Activated CD4-positive, CD25-positive, alpha-beta regulatory T cell treated with anti-CD3 and anti-CD28 coated beads, Interleukin-2, amount 50 U/mL, for 16 hours (primary cell): ENCODE measurements around the gene ADRM1.

Experiments used
- DNase-seq: peaks from one replicate; pipeline ENCODE4 v3.0.0-alpha.2; 2020; ENCODE audit warnings: low read depth, low spot score

The ADRM1 gene

DNA sequence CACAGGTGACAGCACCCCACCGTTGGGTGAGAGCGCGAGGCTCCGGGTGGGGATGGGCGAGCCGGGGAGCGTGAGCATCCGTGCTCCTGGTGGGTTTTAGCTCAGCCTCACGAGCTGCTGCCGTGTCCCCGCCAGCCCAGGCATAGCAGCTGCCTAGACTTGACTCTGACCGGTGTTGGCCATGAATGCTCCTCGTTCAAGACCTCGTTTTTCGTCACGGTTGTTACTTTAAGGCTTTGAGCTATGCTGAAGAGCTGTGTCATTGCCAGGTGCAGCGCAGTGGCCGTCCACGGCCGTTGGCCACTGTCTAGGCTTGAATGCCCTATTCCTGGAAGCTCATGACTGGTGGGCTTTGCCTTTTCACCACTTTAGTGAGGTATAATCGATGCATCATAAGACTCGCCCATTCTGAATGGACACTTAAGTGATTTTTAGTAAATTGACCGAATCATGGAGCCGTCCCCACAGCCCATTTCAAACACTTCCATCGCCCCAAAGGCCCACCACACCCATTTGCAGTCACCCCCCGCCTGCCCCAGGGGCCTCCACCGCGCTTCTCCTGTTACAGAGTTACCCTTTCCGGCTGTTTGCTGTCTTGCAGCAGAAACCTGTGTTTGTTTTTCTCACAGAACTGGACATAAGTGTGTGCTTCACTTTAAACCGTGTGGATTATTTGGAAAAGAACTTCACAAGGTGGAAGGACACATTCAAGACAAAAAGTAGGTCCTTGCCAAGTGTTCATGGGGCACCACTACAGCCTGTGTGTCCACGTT is 21.4 kb upstream of the ADRM1 start:
- no peak for DNase-seq

DNA sequence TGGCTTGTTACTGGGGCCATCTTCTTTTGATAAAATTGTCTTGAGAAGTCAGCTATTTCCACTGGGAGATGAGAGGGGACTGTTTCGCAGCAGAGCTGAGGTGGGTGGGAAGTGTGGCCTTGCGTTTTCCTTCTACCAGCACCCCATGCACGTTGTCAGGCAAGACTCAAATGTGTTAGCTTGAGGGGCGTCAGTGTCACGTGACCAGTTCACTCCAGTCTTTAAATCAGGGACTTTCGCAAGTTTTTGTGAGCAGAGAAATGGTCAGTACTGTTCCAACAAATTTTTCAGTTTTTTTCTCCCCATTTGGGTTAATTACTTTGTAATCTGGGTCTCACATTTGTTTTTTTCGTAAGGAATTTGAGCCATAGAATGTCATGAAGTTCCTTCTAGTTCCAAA is 20.7 kb upstream of the ADRM1 start:
- DNase-seq: no peak

DNA sequence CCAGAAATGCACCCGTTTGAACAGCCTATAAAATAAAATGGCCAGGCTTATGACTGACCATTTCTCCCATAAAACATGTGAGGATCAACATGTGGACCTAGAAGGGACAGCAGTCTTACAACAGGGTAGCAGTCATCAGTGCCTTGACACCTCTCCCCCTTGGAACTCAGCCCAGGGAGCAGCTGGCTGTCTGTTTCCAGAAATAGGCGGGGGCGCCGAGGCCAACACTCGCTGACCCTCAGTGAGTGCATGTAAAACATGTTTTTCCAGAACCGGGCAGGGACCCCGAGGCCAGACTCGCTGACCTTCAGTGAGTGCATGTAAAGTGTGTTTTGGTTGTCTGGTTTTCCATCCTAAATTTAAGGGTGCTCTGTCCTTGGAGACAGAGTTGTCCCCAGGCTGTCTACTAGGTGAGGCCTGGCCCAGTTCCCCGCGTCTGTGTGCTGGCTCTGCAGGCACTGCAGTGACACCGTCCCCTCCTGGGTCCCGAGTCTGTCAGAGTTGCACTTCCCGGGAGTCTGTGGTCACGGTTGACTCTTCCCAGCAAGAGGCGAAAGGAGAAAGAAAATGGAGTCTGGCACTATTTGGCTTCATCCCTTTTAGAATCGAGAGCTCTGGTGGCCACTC is 19.8 kb upstream of the ADRM1 start:
- no peak for DNase-seq

DNA sequence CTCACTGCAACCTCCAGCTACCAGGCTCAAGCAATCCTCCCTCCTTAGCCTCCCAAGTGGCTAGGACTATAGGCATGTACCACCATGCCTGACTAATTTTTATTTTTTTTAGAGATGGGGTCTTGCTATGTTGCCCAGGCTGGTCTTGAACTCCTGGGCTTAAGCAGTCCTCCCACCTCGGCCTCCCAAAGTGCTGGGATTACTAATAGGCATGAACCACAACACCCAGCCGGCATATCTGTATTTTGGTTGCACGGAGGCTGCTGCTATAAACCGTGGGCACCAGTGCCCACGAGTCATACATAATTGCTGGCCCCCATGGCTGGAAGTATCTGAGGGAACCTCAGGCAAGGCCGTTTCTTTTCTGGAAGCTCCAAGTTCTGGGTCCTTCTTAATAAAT is 18.3 kb upstream of the ADRM1 start:
- DNase-seq: no peak

DNA sequence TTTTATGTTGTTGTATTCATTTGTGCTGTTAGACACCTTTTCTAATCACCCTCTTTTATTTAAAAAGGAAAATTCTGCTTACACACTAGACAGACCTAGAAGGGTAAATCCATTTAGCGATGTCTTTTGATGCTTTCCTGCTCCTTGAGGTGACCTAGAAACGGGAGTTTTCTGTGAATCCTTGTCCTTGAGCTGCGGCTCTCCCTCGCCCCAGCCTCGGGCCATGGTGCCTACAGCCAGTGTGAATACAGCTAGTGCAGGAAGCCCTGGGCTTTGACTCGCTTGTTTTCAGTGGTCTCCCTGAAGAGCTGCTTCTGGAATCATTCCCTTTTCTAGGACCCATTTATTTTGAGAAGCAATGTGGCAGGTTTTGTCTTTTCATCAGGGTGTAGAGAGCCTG is 17.6 kb upstream of the ADRM1 start:
- DNase-seq: no peak

DNA sequence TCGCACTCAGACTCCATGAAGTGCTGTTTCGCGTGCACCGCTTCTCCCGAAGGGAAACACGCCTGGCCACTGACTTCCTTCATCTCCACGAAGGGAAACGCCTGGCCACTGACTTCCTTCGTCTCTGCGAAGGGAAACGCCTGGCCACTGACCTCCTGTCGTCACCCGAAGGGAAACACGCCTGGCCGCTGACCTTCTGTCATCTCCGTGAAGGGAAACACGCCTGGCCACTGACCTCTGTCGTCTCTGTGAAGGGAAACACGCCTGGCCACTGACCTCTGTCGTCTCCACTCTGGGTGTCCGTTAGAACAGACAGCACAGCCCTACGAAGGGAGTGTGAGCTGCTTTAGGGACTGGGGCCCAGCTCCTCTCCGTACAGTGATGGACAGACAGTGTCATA is 17.1 kb upstream of the ADRM1 start:
- no peak for DNase-seq

DNA sequence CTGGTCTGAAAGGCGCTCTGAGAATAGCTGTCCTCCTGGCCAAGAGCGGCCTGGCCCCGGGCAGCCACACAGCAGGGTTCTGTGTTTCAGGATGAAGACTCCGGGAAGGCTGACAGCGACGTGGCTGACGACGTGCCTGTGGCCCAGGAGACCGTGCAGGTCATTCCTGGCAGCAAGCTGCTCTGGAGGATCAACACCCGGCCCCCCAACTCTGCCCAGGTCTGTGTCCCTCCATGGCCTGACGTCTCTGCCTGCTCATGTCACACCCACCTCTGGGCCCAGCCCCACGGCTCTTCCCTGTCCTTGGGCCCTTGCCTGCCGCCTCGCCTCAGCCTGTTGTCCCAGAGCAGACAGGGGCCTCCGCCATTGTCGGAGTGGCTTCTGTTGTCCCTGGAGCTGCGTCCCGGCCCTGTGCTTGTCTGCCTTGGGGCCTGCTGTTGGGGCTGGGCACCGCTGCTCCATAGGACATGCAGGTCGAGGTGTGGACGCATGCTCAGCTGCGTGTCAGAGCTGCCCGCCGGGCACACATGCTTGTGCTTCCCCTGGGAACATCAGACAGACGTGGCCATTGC is 16.2 kb upstream of the ADRM1 start:
- no peak for DNase-seq

DNA sequence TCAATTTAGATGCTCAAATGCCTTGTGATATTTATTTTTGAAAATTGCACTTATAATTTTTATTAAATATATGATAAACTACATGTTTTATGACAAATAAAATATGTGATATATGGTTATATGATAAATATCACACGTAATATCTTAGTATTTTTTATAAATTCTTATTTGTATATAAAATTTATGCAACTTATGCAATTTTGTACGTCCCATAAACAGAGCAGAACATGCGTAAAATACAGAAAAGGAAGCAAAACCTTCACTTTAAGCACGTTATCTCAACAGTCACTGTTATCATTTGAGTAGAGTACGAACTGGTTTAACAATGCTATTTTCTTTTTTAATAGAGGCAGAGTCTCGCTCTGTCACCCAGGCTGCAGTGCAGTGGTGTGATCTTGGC is 15.7 kb upstream of the ADRM1 start:
- DNase-seq: no peak

DNA sequence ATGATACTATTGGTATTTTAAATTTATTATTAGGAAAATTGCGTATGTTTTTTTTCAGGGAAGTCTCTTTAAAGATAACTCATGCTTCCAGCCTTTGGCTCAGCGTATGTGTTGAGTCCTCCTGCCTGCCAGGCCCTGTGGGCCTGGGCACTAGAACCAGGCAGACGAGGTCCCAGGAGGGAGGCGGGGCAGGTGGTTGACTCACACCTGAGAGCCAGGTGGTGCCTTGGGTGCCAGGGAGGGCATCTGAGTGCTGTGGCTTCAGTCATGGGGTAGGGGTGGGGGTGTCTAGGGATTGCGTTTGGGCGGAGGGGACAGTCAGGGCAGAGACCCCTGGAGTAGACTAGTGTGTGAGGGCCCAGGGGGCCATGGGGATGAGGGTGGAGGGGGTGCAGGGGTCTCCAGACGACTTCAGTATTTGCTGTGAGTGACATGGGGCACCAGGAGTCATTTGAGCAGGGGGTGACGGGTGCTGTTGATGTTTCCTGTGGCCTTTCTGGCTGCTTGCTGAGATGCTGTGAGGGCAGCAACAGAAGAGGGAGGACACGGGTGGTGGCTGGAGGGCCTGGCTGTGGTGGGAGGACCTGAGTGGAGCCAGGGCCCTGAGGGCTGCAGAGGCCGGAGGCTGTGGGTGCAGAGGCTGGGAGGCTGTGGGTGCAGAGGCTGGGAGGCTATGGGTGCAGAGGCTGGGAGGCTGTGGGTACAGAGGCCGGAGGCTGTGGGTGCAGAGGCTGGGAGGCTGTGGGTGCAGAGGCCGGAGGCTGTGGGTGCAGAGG is 14.8 kb upstream of the ADRM1 start:
- DNase-seq: no peak

DNA sequence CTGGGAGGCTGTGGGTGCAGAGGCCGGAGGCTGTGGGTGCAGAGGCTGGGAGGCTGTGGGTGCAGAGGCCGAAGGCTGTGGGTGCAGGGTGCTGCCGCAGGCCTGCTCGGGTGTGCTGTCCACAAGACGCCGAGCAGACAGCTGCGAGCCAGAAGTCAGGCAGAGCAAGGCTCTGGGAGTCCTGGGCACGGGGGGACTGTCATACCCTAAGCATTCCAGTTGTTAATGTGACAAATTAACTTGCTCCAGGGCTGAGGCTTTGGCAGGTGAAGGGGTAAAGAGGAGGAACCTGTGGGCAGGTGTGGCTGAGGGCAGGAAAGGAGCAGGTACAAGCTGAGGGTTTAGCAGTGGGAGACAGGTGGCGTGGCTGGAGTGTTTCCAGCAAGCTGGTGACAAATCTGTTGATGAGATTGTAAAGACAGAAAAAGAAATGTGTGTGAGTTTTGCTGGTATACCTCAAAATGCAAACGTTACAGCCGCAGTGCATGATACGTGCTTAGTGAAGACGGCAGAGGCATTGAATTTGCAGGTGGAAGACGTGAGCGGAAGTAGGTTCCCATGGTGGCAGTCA is 14.2 kb upstream of the ADRM1 start:
- DNase-seq: no peak

DNA sequence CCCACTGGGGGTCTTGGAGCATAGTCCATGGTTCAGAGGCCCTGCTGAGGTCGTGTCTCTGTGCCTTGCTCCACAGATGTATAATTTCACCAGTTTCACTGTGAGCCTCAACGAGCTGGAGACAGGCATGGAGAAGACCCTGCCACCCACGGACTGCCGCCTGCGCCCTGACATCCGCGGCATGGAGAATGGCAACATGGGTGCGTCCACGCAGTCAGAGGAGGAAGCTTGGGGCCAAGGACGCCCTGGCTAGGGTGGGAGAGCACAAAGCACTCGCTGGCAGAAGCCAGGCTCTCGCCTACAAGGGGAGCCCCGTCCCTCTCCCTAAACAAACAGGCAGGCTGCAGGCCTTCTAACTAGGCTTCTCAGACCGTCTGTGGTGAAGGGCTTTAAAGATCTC is 13.7 kb upstream of the ADRM1 start:
- no peak for DNase-seq

DNA sequence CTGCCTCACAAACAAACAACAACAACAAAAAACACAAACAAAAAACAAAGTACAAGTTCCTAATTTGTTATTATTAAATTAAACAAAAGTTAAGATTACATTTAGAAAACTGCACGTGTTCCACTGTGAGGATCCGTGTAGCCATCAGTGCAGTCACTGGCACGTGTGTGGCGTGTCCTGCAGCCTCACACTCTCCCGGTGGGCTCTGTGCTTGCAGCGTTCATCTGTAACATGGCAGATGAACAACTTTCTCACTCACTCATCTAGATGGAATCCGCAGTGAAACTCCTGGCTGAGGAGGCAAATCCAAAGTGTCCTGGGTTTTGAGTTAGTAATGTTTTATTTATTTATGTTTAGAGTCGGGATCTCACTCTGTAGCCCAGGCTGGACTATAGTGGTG is 12.9 kb upstream of the ADRM1 start:
- no peak for DNase-seq

DNA sequence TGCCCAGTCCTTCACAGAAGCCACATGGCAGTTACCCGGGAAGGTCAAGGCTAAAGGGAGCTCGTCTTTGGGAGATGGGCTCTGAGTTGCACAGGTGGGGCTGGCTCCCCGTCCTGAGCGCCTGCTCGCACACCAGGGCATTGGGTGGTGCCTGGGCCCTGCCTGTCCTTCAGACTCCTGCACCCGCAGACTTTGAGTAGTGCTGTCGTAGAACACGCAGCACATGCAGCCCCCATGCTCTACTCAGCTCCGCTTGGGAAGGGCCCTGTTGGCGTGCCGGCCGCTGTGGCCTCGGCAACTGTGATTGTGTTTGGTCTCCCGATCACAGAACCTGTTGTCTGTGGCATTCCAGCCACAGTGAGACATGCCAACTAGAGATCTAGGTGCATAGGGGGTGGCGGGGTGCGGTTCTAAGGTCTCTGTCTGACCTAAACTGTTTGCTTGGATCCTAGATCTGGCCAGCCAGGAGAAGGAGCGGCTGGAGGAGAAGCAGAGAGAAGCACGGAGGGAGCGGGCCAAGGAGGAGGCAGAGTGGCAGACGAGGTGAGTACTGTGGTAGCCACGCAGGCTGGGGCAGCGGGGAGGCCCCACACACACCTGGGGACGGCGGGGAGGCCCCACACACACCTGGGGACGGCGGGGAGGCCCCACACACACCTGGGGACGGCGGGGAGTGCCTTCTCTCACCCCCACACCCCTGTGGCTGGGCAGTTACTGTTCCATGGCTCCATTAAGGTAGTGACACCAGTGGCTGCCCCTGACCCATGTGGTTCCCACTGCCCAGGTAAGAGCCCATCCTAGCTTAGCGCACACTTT is 11.3 kb upstream of the ADRM1 start:
- no peak for DNase-seq

DNA sequence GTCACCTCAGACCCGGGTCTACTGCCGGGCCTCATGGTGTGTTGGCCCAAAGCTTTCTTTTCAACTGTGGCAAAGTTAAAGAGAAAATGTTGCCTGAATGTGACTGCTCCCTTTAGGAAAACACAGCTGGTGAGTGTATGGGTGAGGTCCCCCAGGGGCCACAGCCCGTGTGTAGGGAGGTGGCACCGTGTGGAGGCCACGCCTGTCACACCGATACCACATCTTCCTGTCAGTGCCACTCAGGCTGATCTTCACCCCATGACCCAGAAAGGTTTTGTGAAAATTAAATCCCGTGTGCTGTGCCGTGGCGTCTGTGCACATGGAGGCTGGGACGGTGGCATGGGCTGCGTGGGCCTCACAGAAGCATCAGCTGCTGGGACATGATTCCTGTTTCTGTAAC is 10.7 kb upstream of the ADRM1 start:
- DNase-seq: no peak

DNA sequence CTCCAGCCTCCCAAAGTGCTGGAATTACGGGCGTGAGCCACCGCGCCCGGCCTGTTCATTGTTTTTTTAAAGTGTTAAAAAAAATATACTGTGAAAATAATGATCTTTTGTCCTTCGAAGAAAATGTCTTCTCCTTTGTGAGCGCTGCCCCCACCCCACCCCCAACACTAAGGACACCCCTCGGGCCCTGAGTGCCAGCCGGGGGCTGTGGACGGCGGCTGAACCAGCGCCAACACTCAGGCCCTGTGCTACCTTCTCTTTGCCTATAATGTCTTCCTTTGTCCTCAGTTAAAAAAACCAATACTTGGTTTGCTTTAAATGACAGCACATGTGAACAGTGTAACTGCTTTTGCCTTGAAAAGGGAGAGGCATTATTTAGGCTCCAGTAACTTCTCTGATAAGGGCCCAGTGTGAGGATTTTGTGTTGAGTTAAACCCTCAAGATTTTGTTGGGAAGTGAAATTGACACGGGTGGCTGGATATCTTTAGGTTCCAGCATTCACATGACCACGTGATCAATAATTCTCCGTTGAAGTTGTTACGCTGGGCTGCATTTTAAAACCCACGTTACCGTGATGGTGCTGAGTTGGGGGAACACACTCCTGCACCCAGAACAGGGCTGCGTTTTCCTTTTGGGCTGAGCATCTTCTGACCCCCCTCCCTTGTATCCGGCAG is 9.5 kb upstream of the ADRM1 start:
- DNase-seq: no peak

DNA sequence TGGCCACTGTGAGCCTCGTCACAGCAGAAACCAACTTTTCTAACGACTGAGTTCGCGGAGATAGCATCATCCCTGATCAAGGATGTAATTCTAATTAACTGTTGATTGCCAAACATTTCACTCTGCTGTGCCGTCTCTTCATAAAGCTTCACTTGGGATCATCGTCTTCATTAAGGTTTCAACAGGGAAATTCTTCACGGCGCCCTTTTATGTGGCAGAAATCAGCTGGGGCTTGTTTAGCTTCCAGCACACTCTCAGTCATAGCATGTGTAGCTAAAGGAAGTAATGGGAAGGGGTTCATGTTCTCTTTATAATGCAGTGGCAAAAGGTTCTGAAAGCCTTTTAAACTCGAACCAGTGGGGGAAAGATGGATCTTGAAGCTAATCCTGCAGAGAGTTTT is 8.9 kb upstream of the ADRM1 start:
- no peak for DNase-seq

DNA sequence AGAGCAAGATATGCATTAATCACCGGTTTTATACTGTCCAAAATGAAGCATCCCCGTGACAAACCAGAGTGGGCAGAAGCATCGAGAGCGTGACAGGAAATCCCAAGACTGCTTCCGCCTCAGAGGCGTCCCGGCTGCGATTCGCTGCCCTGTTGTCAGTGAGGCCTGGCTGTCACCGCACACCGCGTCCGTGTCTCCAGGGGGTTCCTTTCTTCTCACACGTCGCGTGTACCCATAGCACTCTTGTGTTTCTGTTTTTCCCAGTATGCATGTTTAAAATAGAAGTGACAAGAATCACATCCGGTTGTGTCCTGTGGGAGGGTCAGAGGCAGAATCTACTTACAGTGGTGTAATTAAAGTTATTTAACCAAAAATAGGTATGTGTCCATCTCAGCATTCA is 8.3 kb upstream of the ADRM1 start:
- no peak for DNase-seq

DNA sequence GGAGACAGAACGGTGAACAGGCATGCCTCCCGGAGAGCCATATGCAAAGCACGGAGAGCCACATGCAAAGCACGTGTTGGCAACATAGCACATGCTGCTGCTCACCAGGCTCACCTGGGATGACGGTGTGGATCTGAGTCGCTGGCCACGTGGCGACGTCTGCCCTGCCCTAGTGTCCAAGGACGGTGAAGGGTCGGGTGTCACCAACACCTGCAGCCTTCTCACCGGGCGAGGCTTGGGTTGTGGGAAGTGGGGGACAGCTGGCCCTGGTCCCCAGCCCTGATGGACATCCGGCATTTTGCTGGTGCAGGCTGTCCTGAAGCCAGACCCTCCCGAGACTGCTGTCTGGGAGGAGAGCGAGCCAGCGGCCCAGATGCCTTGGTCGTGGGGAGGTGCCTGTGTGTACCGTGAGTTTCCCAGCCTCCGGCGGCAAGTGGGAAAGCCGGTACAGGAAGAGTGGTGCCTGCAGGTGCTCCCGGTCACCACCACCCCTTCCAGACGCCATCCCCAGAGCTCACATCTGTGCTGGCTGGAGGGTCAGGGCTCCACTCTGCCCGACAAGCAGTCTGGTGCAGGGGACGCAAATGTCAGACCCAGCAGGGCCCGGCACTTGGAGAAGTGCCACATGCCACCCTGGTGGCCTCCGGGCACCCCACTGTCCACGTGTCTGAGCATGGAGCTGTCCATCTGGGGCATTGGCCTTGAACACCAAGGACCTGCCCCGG is 5.9 kb upstream of the ADRM1 start:
- DNase-seq: no peak

DNA sequence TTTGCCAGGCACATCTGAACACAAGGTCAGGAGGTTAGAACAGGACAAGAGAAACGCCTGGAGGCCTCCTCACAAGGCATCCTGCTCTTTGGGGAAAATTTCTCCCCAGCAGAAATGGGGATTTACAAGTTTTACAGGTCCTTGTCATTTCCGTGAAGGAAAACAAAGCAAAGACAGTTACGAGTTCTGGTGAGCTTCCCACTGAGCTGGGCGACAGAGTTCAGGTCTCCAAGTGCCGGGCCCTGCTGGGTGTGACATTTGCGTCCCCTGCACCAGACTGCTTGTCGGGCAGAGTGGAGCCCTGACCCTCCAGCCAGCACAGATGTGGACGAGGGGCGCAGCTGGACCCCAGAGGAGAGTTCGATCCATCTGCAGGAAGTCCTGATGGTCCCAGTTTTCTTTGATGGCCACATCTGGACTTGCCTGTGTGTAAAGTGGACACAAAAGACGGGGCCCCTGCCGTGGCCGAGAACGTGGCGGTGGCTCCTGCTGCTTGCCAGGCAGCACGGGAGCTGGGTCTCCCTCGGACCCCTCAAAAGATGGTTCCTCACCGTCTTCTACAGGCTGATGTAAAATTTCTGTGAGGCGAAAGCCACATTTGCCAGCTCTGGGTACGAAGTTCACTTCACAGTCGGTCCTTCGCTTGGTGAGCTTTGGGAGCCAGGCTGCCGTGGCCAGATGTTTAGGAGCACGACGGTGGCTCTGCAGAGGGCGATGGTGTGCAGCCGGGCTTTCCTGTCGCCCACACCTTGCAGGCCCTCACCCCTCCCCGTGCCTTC is 5.2 kb upstream of the ADRM1 start:
- DNase-seq: no peak
